ENCODE measurements around the gene ARHGEF4.

DNA sequence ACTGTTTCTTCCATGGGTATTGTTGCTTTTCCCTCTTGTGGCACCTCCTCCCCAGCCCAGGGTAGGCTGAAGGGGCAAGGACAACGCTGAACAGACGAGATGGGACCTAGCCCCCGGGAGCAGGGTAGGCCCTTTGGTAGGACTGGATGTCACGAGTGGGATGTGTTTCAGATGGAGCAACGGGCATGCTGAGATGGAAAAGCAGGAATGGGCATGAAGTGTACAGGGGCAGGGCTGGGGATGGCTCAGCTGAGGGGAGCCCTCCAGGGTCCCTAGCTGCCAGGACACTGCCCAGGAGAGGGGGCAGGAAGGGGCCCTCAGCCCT lies 33.4 kb downstream of the ARHGEF4 start:
- TF ChIP-seq, protein P1, sequence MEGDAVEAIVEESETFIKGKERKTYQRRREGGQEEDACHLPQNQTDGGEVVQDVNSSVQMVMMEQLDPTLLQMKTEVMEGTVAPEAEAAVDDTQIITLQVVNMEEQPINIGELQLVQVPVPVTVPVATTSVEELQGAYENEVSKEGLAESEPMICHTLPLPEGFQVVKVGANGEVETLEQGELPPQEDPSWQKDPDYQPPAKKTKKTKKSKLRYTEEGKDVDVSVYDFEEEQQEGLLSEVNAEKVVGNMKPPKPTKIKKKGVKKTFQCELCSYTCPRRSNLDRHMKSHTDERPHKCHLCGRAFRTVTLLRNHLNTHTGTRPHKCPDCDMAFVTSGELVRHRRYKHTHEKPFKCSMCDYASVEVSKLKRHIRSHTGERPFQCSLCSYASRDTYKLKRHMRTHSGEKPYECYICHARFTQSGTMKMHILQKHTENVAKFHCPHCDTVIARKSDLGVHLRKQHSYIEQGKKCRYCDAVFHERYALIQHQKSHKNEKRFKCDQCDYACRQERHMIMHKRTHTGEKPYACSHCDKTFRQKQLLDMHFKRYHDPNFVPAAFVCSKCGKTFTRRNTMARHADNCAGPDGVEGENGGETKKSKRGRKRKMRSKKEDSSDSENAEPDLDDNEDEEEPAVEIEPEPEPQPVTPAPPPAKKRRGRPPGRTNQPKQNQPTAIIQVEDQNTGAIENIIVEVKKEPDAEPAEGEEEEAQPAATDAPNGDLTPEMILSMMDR (conservative IDR thresholded peaks at IDR 0.05; ENCODE audit: low read length): no peak
- TF ChIP-seq EZH2phosphoT487 (IDR thresholded peaks at IDR 0.05; ENCODE audit: borderline replicate concordance): no peak

Measured in Loucy (cell line).